CD14-positive monocyte (primary cell): ENCODE results near the gene ATP8A1. TPM values are rescaled to one million over a fixed set of nuclear protein-coding genes. Genes with fewer than 3 reads are reported as not detected.

Experiments
- DNase-seq, 3 donors: peaks; one replicate each; pipeline ENCODE4 v3.0.0-alpha.2; 2011 to 2022
- H2AFZ ChIP-seq: 2 replicates; pipeline ENCODE4 v1.6.0; 2012; ENCODE audit warnings: mild to moderate bottlenecking, low read depth, low read length, inconsistent platforms; ENCODE audit not compliant: insufficient read depth, poor library complexity, severe bottlenecking
- H3K27ac ChIP-seq, 2 donors: 1 replicate in 1 of 2; 2 replicates in 1 of 2; pipeline ENCODE4 v1.5.1; 2012 to 2013; ENCODE audit warnings: low read length in 2 of 2, control low read depth in 1 of 2, inconsistent platforms in 1 of 2, low read depth in 1 of 2, mild to moderate bottlenecking in 1 of 2
- H3K27me3 ChIP-seq, 2 donors: one replicate each; pipeline versions ENCODE4 v1.6.0 to v1.6.1; 2011 to 2013; ENCODE audit warnings: low read length in 2 of 2; ENCODE audit not compliant: control insufficient read depth in 2 of 2, insufficient read depth in 2 of 2
- H3K36me3 ChIP-seq, 2 donors: replicated peaks in 1 of 2; 1 replicate in 1 of 2; 2 replicates in 1 of 2; pipeline versions ENCODE4 v1.5.1 to v1.6.1; 2012 to 2013; ENCODE audit warnings: low read length in 2 of 2, control low read depth in 1 of 2, inconsistent platforms in 1 of 2, mild to moderate bottlenecking in 1 of 2; ENCODE audit not compliant: insufficient read depth in 2 of 2, control insufficient read depth in 1 of 2
- H3K4me1 ChIP-seq, 2 donors: 1 replicate in 1 of 2; 2 replicates in 1 of 2; pipeline versions ENCODE4 v1.5.1 to v1.6.1; 2012 to 2013; ENCODE audit warnings: low read length in 2 of 2, control low read depth in 1 of 2, inconsistent platforms in 1 of 2, mild to moderate bottlenecking in 1 of 2, moderate library complexity in 1 of 2; ENCODE audit not compliant: insufficient read depth in 2 of 2, control insufficient read depth in 1 of 2
- H3K4me2 ChIP-seq: replicated peaks from 2 replicates; pipeline ENCODE3; 2012; ENCODE audit warnings: low read length, moderate library complexity, mild to moderate bottlenecking; ENCODE audit not compliant: poor library complexity, severe bottlenecking; ENCODE audit errors: extremely low read depth
- H3K4me3 ChIP-seq, 3 experiments: fragments of 200-600 bp in 1 of 3; sonication (generic) in 1 of 3; replicated peaks in 1 of 3; 1 replicate in 2 of 3; 2 replicates in 1 of 3; pipeline ENCODE4 v1.5.1; 2011 to 2013; ENCODE audit warnings: low read length in 3 of 3, mild to moderate bottlenecking in 3 of 3, control low read depth in 2 of 3, low read depth in 2 of 3, inconsistent platforms in 1 of 3, moderate library complexity in 1 of 3
- H3K79me2 ChIP-seq: 2 replicates; pipeline ENCODE4 v1.6.0; 2012; ENCODE audit warnings: mild to moderate bottlenecking, control low read depth, inconsistent platforms, low read length, moderate library complexity; ENCODE audit not compliant: insufficient read depth
- H3K9ac ChIP-seq: 2 replicates; pipeline ENCODE4 v1.6.0; 2017; ENCODE audit warnings: low read length, mild to moderate bottlenecking; ENCODE audit not compliant: insufficient read depth, poor library complexity, severe bottlenecking
- H3K9me3 ChIP-seq, 2 donors: replicated peaks in 1 of 2; 1 replicate in 1 of 2; 2 replicates in 1 of 2; pipeline versions ENCODE4 v1.5.1 to v1.6.1; 2012 to 2013; ENCODE audit warnings: low read length in 2 of 2, control low read depth in 1 of 2; ENCODE audit not compliant: control insufficient read depth in 1 of 2, insufficient read depth in 1 of 2
- H4K20me1 ChIP-seq: 2 replicates; pipeline ENCODE4 v1.6.0; 2012; ENCODE audit warnings: mild to moderate bottlenecking, low read length, control low read depth, moderate library complexity; ENCODE audit not compliant: insufficient read depth
- H3K27ac Mint-ChIP-seq, 7 donors: one replicate each; pipeline ENCODE4 v1.8.0; 2020; ENCODE audit warnings: mild to moderate bottlenecking in 7 of 7, mixed read lengths in 7 of 7, moderate library complexity in 6 of 7, inconsistent platforms in 2 of 7
- H3K27me3 Mint-ChIP-seq, 3 donors: one replicate each; pipeline ENCODE4 v1.8.0; 2021 to 2022; ENCODE audit warnings: low read depth in 3 of 3, mild to moderate bottlenecking in 3 of 3, mixed read lengths in 3 of 3, moderate library complexity in 3 of 3, inconsistent platforms in 1 of 3
- H3K36me3 Mint-ChIP-seq, 2 donors: one replicate each; pipeline ENCODE4 v1.8.0; 2020; ENCODE audit warnings: mixed read lengths in 2 of 2, inconsistent platforms in 1 of 2, mild to moderate bottlenecking in 1 of 2
- H3K4me1 Mint-ChIP-seq: one replicate; pipeline ENCODE4 v1.8.0; 2020; ENCODE audit warnings: mild to moderate bottlenecking, mixed read lengths
- H3K4me3 Mint-ChIP-seq, 2 donors: one replicate each; pipeline ENCODE4 v1.8.0; 2020; ENCODE audit warnings: mild to moderate bottlenecking in 2 of 2, mixed read lengths in 2 of 2, moderate library complexity in 1 of 2
- H3K9me3 Mint-ChIP-seq, 7 donors: one replicate each; pipeline ENCODE4 v1.8.0; 2020 to 2022; ENCODE audit warnings: mixed read lengths in 7 of 7, mild to moderate bottlenecking in 6 of 7, moderate library complexity in 6 of 7, inconsistent platforms in 2 of 7
- CTCF ChIP-seq: fragments of 200-600 bp; IDR thresholded peaks from one replicate; pipeline ENCODE4 v1.8.0; 2022; ENCODE audit warnings: antibody characterized with exemption, mild to moderate bottlenecking
- WGBS: methylation state at CpG from one replicate; pipeline ENCODE4 v1.1.5; 2013; ENCODE audit warnings: missing lambda C conversion rate; ENCODE audit not compliant: insufficient coverage; 5-methylcytosine and 5-hydroxymethylcytosine counted together
- intact Hi-C, 2 donors: fragments of 100-400 bp; cut with micrococcal nuclease; formaldehyde crosslinking; loops; one replicate each; pipeline versions ENCODE4 v1.15.0 to v1.15.1; 2023
- polyA plus RNA-seq, 3 donors: library from polyadenylated mRNA; depleted of rRNA in 1 of 3; unstranded in 2 of 3; stranded (reverse) in 1 of 3; fragments of 300-500 nt in 2 of 3; fragments of >200 nt in 1 of 3; fragmentation: Illumina TruSeq in 2 of 3; gene quantifications; 1 replicate in 2 of 3; 2 replicates in 1 of 3; pipeline ENCODE4 v1.2.3, GENCODE V29; 2012 to 2021

The ATP8A1 gene
- polyA plus RNA-seq, 3 donors = 2.2 to 10.8 (median 3.2) TPM

- Mint-ChIP-seq H3K4me3 (no peak overlapping the region), H3K4me1 (no peaks in the 10 kb centered on the region), H3K27ac (no peak overlapping the region), H3K36me3 (peaks cover 13 to 22% of the 10 kb centered on the region in 2 donors), H3K9me3 (no peaks in the 10 kb centered on the region), H3K27me3 (no peaks in the 10 kb centered on the region)
- Histone ChIP-seq H3K9me3 (no peaks in the 10 kb centered on the region), H3K36me3 (peaks cover 0 to 7% of the 10 kb centered on the region in 2 donors), H3K4me3 (no peak overlapping the region), H4K20me1 (no peaks in the 10 kb centered on the region), H3K9ac (no peak overlapping the region), H3K27me3 (no peaks in the 10 kb centered on the region), H3K27ac (no peak overlapping the region), H3K4me2 (no peak overlapping the region), H3K4me1 (no peaks in the 10 kb centered on the region), H3K79me2 (no peaks in the 10 kb centered on the region), H2AFZ (no peak overlapping the region)
- intact Hi-C loops = no loop called here
- no peak for DNase-seq
- 96% methylated on average over 3 of the region's 3 CpGs for WGBS
- TF ChIP-seq CTCF = no peak
Measured at GRCh38 chr4:42452823-42453222, 204.1 kb downstream of the ATP8A1 start.

- no peak for TF ChIP-seq CTCF
- Mint-ChIP-seq H3K27ac (no peak overlapping the region), H3K4me3 (no peak overlapping the region), H3K36me3 (peaks cover 26 to 28% of the 10 kb centered on the region in 2 donors), H3K27me3 (peaks cover 0 to 2% (median 0%) of the 10 kb centered on the region in 3 donors), H3K4me1 (no peaks in the 10 kb centered on the region), H3K9me3 (no peaks in the 10 kb centered on the region)
- DNase-seq = no peak
- H3K9me3 ChIP-seq = no peaks in the 10 kb centered on the region
- H3K9ac ChIP-seq = no peak overlapping the region
- H3K27me3 ChIP-seq = no peaks in the 10 kb centered on the region
- H3K27ac ChIP-seq = no peak overlapping the region
- H3K4me2 ChIP-seq = no peak overlapping the region
- H3K4me1 ChIP-seq = no peaks in the 10 kb centered on the region
- WGBS = 30% methylated on average over 2 of the region's 5 CpGs
- no peaks in the 10 kb centered on the region for H3K79me2 ChIP-seq
- H2AFZ ChIP-seq = no peak overlapping the region
- H3K36me3 ChIP-seq = peaks cover 0 to 10% of the 10 kb centered on the region in 2 donors
- no peaks in the 10 kb centered on the region for H4K20me1 ChIP-seq
- intact Hi-C loops = no loop called here
- no peak overlapping the region for H3K4me3 ChIP-seq
Measured at GRCh38 chr4:42446823-42447222, 210.1 kb downstream of the ATP8A1 start.
